ENCODE measurements around the gene RAPGEF1.

DNA sequence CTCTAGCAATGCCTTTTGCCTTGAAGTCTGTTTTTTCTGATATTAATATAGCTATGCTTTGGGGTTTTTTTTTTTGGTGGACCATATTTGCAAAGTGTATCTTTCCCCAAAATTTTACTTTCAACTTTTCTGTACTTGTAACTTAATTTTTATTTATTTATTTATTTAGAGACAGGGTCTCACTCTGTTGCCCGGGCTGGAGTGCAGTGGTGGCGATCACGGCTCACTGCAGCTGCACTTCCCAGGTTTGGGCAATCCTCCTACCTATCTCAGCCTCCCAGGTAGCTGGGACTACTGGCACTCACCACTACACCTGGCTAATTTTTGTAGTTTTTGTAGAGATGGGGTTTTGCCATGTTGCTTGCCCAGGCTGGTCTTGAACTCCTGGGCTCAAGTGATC is 173.7 kb downstream of the RAPGEF1 start:
- TF ChIP-seq TAF1 (IDR thresholded peaks at IDR 0.05; ENCODE audit: borderline replicate concordance, insufficient read depth, low read length): no peak
- no peak for TF ChIP-seq POLR2AphosphoS5 (IDR thresholded peaks at IDR 0.05; ENCODE audit: low read depth, low read length)
- TF ChIP-seq SIN3A (IDR thresholded peaks at IDR 0.05; ENCODE audit: borderline replicate concordance, insufficient read depth, low read length): no peak
- TF ChIP-seq, protein P1, sequence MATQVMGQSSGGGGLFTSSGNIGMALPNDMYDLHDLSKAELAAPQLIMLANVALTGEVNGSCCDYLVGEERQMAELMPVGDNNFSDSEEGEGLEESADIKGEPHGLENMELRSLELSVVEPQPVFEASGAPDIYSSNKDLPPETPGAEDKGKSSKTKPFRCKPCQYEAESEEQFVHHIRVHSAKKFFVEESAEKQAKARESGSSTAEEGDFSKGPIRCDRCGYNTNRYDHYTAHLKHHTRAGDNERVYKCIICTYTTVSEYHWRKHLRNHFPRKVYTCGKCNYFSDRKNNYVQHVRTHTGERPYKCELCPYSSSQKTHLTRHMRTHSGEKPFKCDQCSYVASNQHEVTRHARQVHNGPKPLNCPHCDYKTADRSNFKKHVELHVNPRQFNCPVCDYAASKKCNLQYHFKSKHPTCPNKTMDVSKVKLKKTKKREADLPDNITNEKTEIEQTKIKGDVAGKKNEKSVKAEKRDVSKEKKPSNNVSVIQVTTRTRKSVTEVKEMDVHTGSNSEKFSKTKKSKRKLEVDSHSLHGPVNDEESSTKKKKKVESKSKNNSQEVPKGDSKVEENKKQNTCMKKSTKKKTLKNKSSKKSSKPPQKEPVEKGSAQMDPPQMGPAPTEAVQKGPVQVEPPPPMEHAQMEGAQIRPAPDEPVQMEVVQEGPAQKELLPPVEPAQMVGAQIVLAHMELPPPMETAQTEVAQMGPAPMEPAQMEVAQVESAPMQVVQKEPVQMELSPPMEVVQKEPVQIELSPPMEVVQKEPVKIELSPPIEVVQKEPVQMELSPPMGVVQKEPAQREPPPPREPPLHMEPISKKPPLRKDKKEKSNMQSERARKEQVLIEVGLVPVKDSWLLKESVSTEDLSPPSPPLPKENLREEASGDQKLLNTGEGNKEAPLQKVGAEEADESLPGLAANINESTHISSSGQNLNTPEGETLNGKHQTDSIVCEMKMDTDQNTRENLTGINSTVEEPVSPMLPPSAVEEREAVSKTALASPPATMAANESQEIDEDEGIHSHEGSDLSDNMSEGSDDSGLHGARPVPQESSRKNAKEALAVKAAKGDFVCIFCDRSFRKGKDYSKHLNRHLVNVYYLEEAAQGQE (IDR thresholded peaks at IDR 0.05; ENCODE audit: insufficient read depth in 1 of 2, low read depth in 2 of 2, low read length in 2 of 2): no peak
